GM23338 (cell line): Measurements from ENCODE around the gene FN3KRP. TPM values are rescaled to one million over a fixed set of nuclear protein-coding genes. Genes with fewer than 3 reads are reported as not detected.

Experiments used
- ATAC-seq: fragments of 200-7000 bp; cut with Tn5 transposase; 3 replicates; pipeline ENCODE4 v1.9.1; 2020
- DNase-seq: peaks from one replicate; pipeline ENCODE4 v3.0.0-alpha.2; 2015; ENCODE audit warnings: low spot score
- H2AFZ ChIP-seq: fragments of 200-600 bp; sonication (generic); 2 replicates; pipeline ENCODE4 v1.8.0; 2016; ENCODE audit warnings: antibody characterized with exemption, mild to moderate bottlenecking, moderate library complexity
- H3F3A ChIP-seq: fragments of 200-600 bp; sonication (generic); replicated peaks from 2 replicates; pipeline ENCODE4 v1.8.0; 2017; ENCODE audit warnings: antibody characterized with exemption, mixed run types, low read depth
- H3K27ac ChIP-seq: fragments of 200-600 bp; sonication (generic); 2 replicates; pipeline ENCODE4 v1.6.1; 2016; ENCODE audit warnings: low read depth
- H3K27me3 ChIP-seq: fragments of 200-600 bp; sonication (generic); 2 replicates; pipeline ENCODE4 v1.8.0; 2016; ENCODE audit warnings: mild to moderate bottlenecking, mixed run types, moderate library complexity; ENCODE audit not compliant: insufficient read depth
- H3K36me3 ChIP-seq: fragments of 200-600 bp; sonication (generic); 2 replicates; pipeline ENCODE4 v1.8.0; 2016; ENCODE audit warnings: mild to moderate bottlenecking; ENCODE audit not compliant: insufficient read depth
- H3K4me1 ChIP-seq: fragments of 200-600 bp; sonication (generic); 2 replicates; pipeline ENCODE4 v1.8.0; 2016; ENCODE audit warnings: mild to moderate bottlenecking, moderate library complexity; ENCODE audit not compliant: insufficient read depth
- H3K4me2 ChIP-seq: fragments of 200-600 bp; sonication (generic); 2 replicates; pipeline ENCODE4 v1.7.1; 2017; ENCODE audit warnings: mixed run types
- H3K4me3 ChIP-seq: fragments of 200-600 bp; sonication (generic); 2 replicates; pipeline ENCODE4 v1.6.1; 2016; ENCODE audit warnings: mixed run types
- H3K79me2 ChIP-seq: fragments of 200-600 bp; sonication (generic); replicated peaks from 2 replicates; pipeline ENCODE4 v1.8.0; 2017; ENCODE audit warnings: mild to moderate bottlenecking; ENCODE audit not compliant: insufficient read depth
- H3K9me2 ChIP-seq: fragments of 200-600 bp; sonication (generic); 2 replicates; pipeline ENCODE4 v1.8.0; 2017; ENCODE audit not compliant: insufficient read depth
- H4K20me1 ChIP-seq: fragments of 200-600 bp; sonication (generic); replicated peaks from 2 replicates; pipeline ENCODE4 v1.8.0; 2017; ENCODE audit warnings: mild to moderate bottlenecking; ENCODE audit not compliant: insufficient read depth
- H3K27ac Mint-ChIP-seq: 2 replicates; pipeline ENCODE4 v1.8.0; 2020; ENCODE audit warnings: inconsistent platforms, mild to moderate bottlenecking, moderate library complexity, mixed read lengths
- H3K27me3 Mint-ChIP-seq: 3 replicates; pipeline ENCODE4 v1.8.0; 2022; ENCODE audit warnings: low read depth, mild to moderate bottlenecking, moderate library complexity, mixed read lengths, inconsistent platforms; ENCODE audit not compliant: insufficient read depth, poor library complexity
- H3K36me3 Mint-ChIP-seq: 3 replicates; pipeline ENCODE4 v1.8.0; 2021; ENCODE audit warnings: low read depth, mild to moderate bottlenecking, inconsistent platforms, moderate library complexity, mixed read lengths
- H3K4me1 Mint-ChIP-seq: 3 replicates; pipeline ENCODE4 v1.8.0; 2020; ENCODE audit warnings: mild to moderate bottlenecking, inconsistent platforms, mixed read lengths
- H3K4me3 Mint-ChIP-seq: 3 replicates; pipeline ENCODE4 v1.8.0; 2021; ENCODE audit warnings: moderate library complexity, mild to moderate bottlenecking, inconsistent platforms, mixed read lengths
- H3K9me3 Mint-ChIP-seq: 3 replicates; pipeline ENCODE4 v1.8.0; 2020; ENCODE audit warnings: moderate library complexity, mild to moderate bottlenecking, inconsistent platforms, mixed read lengths
- CREB1 ChIP-seq: fragments of 250-450 bp; sonication (Bioruptor Pico); IDR thresholded peaks from 2 replicates; pipeline ENCODE4 v1.5.0; 2020; ENCODE audit warnings: low read depth, mild to moderate bottlenecking, moderate library complexity
- EZH2 ChIP-seq: fragments of 200-600 bp; sonication (generic); IDR thresholded peaks from one replicate; pipeline ENCODE4 v1.8.0; 2017; ENCODE audit warnings: antibody characterized with exemption, mild to moderate bottlenecking, low read depth; ENCODE audit not compliant: unreplicated experiment
- EZH2phosphoT487 ChIP-seq: fragments of 200-600 bp; sonication (generic); IDR thresholded peaks from one replicate; pipeline ENCODE4 v1.8.1; 2018; ENCODE audit warnings: antibody characterized with exemption; ENCODE audit not compliant: unreplicated experiment
- JUNB ChIP-seq: IDR thresholded peaks from one replicate; pipeline ENCODE4 v1.6.1; 2016; ENCODE audit warnings: antibody characterized with exemption; ENCODE audit not compliant: unreplicated experiment
- NANOG ChIP-seq: IDR thresholded peaks from 2 replicates; pipeline ENCODE4 v1.6.1; 2016; ENCODE audit warnings: antibody characterized with exemption, borderline replicate concordance
- POLR2AphosphoS5 ChIP-seq: IDR thresholded peaks from 2 replicates; pipeline ENCODE4 v1.6.1; 2016; ENCODE audit warnings: antibody characterized with exemption, low read depth
- STAT1 ChIP-seq: IDR thresholded peaks from one replicate; pipeline ENCODE4 v1.6.1; 2016; ENCODE audit warnings: antibody characterized with exemption; ENCODE audit not compliant: unreplicated experiment
- ZNF114 ChIP-seq: fragments of 250-450 bp; sonication (Bioruptor Pico); IDR thresholded peaks from 2 replicates; pipeline ENCODE4 v1.5.0; 2020; ENCODE audit warnings: mild to moderate bottlenecking, moderate library complexity
- ZNF331 ChIP-seq: fragments of 250-450 bp; sonication (Bioruptor Pico); IDR thresholded peaks from 2 replicates; pipeline ENCODE4 v1.5.0; 2020; ENCODE audit warnings: low read depth, mild to moderate bottlenecking, moderate library complexity
- polyA plus RNA-seq: library from polyadenylated mRNA; unstranded; fragments of >200 nt; fragmentation: Nextera tagmentation; extraction: Ambion mirVana; gene quantifications from 2 replicates; pipeline ENCODE4 v1.2.1, GENCODE V29; 2016
- total RNA-seq: library from RNA; depleted of rRNA; stranded (reverse); fragments of >200 nt; shearing (Covaris generic); gene quantifications from 2 replicates; pipeline ENCODE4 v1.2.3, GENCODE V29; 2014
- TF ChIP-seq, protein P1 (sequence below): IDR thresholded peaks from 2 replicates; pipeline ENCODE4 v1.6.1; 2016; ENCODE audit warnings: antibody characterized with exemption
- TF ChIP-seq, protein P2 (sequence below): IDR thresholded peaks from one replicate; pipeline ENCODE4 v1.6.1; 2018; ENCODE audit warnings: antibody characterized with exemption; ENCODE audit not compliant: unreplicated experiment
- TF ChIP-seq, protein P3 (sequence below), 2 experiments: fragments of 200-600 bp in 1 of 2; sonication (generic) in 1 of 2; conservative IDR thresholded peaks; 2 replicates each; pipeline versions ENCODE4 v1.5.1 to v1.6.1; 2016 to 2017; ENCODE audit warnings: antibody characterized with exemption in 2 of 2, low read depth in 2 of 2, mild to moderate bottlenecking in 2 of 2, moderate library complexity in 1 of 2
- TF ChIP-seq, protein P4 (sequence below): fragments of 250-450 bp; sonication (Bioruptor Pico); IDR thresholded peaks from 2 replicates; pipeline ENCODE4 v1.5.0; 2020; ENCODE audit warnings: mild to moderate bottlenecking, moderate library complexity

The FN3KRP gene
- total and polyA plus RNA-seq, 2 experiments from 2014 or later = 15.9 to 16.7 TPM

DNA sequence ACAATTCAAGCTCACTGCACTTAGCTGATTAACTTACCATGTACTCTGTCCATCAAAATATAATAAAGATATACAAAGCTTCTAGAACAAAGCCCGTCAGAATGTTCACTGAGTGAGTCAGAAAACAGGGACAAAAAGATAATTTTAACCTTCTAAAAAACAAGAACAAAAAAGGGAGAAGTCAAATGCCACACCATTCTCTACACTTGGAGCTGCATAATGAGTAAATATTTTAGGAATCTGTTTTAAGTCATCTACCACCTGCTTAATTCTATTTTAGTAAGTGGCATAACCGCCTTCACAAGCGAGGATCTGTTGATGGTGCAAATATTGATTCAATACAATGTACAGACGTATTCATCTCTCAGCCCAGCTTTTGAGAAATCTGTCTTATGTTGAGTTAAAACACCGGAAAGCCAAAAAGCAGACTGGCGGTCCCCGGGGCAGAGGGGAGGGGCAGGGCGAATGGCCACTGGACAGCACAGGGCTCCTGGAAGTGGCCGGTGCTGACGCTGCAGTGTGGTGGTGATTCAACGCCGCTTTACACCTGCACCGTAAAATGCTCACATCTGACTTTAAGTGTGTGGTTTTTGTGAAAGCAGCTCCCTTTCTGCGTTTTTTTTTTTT, 38.1 kb upstream of the FN3KRP start:
- no peak overlapping the region for H3K4me3 ChIP-seq
- no peaks in the 10 kb centered on the region for H3K9me2 ChIP-seq
- no peaks in the 10 kb centered on the region for H3K4me1 ChIP-seq
- TF ChIP-seq EZH2 (no peak), STAT1 (no peak), EZH2phosphoT487 (no peak), JUNB (no peak), POLR2AphosphoS5 (no peak), CREB1 (no peak), ZNF331 (CRISPR knock-in tag) (no peak), ZNF114 (CRISPR knock-in tag) (no peak), NANOG (no peak)
- TF ChIP-seq, protein P1, sequence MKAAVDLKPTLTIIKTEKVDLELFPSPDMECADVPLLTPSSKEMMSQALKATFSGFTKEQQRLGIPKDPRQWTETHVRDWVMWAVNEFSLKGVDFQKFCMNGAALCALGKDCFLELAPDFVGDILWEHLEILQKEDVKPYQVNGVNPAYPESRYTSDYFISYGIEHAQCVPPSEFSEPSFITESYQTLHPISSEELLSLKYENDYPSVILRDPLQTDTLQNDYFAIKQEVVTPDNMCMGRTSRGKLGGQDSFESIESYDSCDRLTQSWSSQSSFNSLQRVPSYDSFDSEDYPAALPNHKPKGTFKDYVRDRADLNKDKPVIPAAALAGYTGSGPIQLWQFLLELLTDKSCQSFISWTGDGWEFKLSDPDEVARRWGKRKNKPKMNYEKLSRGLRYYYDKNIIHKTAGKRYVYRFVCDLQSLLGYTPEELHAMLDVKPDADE = no peak
- TF ChIP-seq, protein P2, sequence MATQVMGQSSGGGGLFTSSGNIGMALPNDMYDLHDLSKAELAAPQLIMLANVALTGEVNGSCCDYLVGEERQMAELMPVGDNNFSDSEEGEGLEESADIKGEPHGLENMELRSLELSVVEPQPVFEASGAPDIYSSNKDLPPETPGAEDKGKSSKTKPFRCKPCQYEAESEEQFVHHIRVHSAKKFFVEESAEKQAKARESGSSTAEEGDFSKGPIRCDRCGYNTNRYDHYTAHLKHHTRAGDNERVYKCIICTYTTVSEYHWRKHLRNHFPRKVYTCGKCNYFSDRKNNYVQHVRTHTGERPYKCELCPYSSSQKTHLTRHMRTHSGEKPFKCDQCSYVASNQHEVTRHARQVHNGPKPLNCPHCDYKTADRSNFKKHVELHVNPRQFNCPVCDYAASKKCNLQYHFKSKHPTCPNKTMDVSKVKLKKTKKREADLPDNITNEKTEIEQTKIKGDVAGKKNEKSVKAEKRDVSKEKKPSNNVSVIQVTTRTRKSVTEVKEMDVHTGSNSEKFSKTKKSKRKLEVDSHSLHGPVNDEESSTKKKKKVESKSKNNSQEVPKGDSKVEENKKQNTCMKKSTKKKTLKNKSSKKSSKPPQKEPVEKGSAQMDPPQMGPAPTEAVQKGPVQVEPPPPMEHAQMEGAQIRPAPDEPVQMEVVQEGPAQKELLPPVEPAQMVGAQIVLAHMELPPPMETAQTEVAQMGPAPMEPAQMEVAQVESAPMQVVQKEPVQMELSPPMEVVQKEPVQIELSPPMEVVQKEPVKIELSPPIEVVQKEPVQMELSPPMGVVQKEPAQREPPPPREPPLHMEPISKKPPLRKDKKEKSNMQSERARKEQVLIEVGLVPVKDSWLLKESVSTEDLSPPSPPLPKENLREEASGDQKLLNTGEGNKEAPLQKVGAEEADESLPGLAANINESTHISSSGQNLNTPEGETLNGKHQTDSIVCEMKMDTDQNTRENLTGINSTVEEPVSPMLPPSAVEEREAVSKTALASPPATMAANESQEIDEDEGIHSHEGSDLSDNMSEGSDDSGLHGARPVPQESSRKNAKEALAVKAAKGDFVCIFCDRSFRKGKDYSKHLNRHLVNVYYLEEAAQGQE = no peak
- TF ChIP-seq, protein P3, sequence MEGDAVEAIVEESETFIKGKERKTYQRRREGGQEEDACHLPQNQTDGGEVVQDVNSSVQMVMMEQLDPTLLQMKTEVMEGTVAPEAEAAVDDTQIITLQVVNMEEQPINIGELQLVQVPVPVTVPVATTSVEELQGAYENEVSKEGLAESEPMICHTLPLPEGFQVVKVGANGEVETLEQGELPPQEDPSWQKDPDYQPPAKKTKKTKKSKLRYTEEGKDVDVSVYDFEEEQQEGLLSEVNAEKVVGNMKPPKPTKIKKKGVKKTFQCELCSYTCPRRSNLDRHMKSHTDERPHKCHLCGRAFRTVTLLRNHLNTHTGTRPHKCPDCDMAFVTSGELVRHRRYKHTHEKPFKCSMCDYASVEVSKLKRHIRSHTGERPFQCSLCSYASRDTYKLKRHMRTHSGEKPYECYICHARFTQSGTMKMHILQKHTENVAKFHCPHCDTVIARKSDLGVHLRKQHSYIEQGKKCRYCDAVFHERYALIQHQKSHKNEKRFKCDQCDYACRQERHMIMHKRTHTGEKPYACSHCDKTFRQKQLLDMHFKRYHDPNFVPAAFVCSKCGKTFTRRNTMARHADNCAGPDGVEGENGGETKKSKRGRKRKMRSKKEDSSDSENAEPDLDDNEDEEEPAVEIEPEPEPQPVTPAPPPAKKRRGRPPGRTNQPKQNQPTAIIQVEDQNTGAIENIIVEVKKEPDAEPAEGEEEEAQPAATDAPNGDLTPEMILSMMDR (conservative IDR thresholded peaks at IDR 0.05; ENCODE audit: low read depth in 2 of 2) = no peak
- TF ChIP-seq, protein P4, sequence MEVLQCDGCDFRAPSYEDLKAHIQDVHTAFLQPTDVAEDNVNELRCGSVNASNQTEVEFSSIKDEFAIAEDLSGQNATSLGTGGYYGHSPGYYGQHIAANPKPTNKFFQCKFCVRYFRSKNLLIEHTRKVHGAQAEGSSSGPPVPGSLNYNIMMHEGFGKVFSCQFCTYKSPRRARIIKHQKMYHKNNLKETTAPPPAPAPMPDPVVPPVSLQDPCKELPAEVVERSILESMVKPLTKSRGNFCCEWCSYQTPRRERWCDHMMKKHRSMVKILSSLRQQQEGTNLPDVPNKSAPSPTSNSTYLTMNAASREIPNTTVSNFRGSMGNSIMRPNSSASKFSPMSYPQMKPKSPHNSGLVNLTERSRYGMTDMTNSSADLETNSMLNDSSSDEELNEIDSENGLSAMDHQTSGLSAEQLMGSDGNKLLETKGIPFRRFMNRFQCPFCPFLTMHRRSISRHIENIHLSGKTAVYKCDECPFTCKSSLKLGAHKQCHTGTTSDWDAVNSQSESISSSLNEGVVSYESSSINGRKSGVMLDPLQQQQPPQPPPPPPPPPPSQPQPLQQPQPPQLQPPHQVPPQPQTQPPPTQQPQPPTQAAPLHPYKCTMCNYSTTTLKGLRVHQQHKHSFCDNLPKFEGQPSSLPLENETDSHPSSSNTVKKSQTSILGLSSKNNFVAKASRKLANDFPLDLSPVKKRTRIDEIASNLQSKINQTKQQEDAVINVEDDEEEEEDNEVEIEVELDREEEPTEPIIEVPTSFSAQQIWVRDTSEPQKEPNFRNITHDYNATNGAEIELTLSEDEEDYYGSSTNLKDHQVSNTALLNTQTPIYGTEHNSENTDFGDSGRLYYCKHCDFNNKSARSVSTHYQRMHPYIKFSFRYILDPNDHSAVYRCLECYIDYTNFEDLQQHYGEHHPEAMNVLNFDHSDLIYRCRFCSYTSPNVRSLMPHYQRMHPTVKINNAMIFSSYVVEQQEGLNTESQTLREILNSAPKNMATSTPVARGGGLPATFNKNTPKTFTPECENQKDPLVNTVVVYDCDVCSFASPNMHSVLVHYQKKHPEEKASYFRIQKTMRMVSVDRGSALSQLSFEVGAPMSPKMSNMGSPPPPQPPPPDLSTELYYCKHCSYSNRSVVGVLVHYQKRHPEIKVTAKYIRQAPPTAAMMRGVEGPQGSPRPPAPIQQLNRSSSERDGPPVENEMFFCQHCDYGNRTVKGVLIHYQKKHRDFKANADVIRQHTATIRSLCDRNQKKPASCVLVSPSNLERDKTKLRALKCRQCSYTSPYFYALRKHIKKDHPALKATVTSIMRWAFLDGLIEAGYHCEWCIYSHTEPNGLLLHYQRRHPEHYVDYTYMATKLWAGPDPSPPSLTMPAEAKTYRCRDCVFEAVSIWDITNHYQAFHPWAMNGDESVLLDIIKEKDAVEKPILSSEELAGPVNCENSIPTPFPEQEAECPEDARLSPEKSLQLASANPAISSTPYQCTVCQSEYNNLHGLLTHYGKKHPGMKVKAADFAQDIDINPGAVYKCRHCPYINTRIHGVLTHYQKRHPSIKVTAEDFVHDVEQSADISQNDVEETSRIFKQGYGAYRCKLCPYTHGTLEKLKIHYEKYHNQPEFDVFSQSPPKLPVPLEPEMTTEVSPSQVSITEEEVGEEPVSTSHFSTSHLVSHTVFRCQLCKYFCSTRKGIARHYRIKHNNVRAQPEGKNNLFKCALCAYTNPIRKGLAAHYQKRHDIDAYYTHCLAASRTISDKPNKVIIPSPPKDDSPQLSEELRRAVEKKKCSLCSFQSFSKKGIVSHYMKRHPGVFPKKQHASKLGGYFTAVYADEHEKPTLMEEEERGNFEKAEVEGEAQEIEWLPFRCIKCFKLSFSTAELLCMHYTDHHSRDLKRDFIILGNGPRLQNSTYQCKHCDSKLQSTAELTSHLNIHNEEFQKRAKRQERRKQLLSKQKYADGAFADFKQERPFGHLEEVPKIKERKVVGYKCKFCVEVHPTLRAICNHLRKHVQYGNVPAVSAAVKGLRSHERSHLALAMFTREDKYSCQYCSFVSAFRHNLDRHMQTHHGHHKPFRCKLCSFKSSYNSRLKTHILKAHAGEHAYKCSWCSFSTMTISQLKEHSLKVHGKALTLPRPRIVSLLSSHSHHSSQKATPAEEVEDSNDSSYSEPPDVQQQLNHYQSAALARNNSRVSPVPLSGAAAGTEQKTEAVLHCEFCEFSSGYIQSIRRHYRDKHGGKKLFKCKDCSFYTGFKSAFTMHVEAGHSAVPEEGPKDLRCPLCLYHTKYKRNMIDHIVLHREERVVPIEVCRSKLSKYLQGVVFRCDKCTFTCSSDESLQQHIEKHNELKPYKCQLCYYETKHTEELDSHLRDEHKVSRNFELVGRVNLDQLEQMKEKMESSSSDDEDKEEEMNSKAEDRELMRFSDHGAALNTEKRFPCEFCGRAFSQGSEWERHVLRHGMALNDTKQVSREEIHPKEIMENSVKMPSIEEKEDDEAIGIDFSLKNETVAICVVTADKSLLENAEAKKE (CRISPR knock-in tag) = no peak
- H2AFZ ChIP-seq = no peak overlapping the region
- H3K9me3 Mint-ChIP-seq = peaks cover 9% of the 10 kb centered on the region; the same call in 2 of the 3 replicates
- H3K27me3 ChIP-seq = no peaks in the 10 kb centered on the region
- no peak for DNase-seq
- H3K4me3 Mint-ChIP-seq = no peak overlapping the region
- H3K79me2 ChIP-seq = no peaks in the 10 kb centered on the region
- H3F3A ChIP-seq = no peaks in the 10 kb centered on the region
- H3K27ac Mint-ChIP-seq = no peak overlapping the region
- no peak for ATAC-seq
- H3K36me3 ChIP-seq = no peaks in the 10 kb centered on the region
- no peak overlapping the region for H3K27ac ChIP-seq
- no peaks in the 10 kb centered on the region for H4K20me1 ChIP-seq
- peaks cover 7% of the 10 kb centered on the region for H3K27me3 Mint-ChIP-seq
- H3K4me1 Mint-ChIP-seq = no peaks in the 10 kb centered on the region
- H3K4me2 ChIP-seq = no peak overlapping the region
- H3K36me3 Mint-ChIP-seq = no peaks in the 10 kb centered on the region; the same call in 2 of the 3 replicates
